ENCODE measurements around the gene PLEKHA1.

- TF ChIP-seq SIN3A (IDR thresholded peaks at IDR 0.05; ENCODE audit: low read depth) (no peak), EZH2 (IDR thresholded peaks at IDR 0.05) (no peak), CTCF (IDR thresholded peaks at IDR 0.05 in 2 of 3, conservative IDR thresholded peaks at IDR 0.05 in 1 of 3; ENCODE audit: borderline replicate concordance in 1 of 3, insufficient read depth in 1 of 3, low read depth in 2 of 3, low read length in 2 of 3) (no peak), POLR2A (IDR thresholded peaks at IDR 0.05; ENCODE audit: borderline replicate concordance, extremely low read depth, insufficient read depth, insufficient read length) (no peak), JUND (IDR thresholded peaks at IDR 0.05) (no peak), EGR1 (IDR thresholded peaks at IDR 0.05; ENCODE audit: low read depth) (no peak), POLR2AphosphoS5 (IDR thresholded peaks at IDR 0.05; ENCODE audit: low read depth, low read length) (no peak), FOSL1 (IDR thresholded peaks at IDR 0.05; ENCODE audit: low read depth) (no peak), ZBTB33 (IDR thresholded peaks at IDR 0.05; ENCODE audit: extremely low read depth, insufficient replicate concordance, low read length) (no peak)
- TF ChIP-seq, protein P1, sequence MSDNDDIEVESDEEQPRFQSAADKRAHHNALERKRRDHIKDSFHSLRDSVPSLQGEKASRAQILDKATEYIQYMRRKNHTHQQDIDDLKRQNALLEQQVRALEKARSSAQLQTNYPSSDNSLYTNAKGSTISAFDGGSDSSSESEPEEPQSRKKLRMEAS (IDR thresholded peaks at IDR 0.05) = no peak
Measured at GRCh38 chr10:122481296-122482056, 107.0 kb downstream of the PLEKHA1 start.
